KOPT-K1 (cell line): ENCODE measurements around the gene TMEM120B.

Experiments used
- H3K27ac ChIP-seq: fragments of 200-600 bp; sonication (generic); 2 replicates; pipeline ENCODE4 v1.5.1; 2016; ENCODE audit warnings: antibody characterized with exemption, mild to moderate bottlenecking, low read depth, low read length; ENCODE audit not compliant: poor library complexity, severe bottlenecking
- H3K36me3 ChIP-seq: fragments of 200-600 bp; sonication (generic); 2 replicates; pipeline ENCODE4 v1.5.1; 2017; ENCODE audit warnings: antibody characterized with exemption, mild to moderate bottlenecking, low read length, moderate library complexity; ENCODE audit not compliant: insufficient read depth
- H3K9me3 ChIP-seq: fragments of 200-600 bp; sonication (generic); 2 replicates; pipeline ENCODE4 v1.5.1; 2017; ENCODE audit warnings: antibody characterized with exemption, low read length, mild to moderate bottlenecking; ENCODE audit not compliant: insufficient read depth, poor library complexity, severe bottlenecking

The TMEM120B gene

GRCh38 chr12:121812320-121812871 is 99.8 kb downstream of the TMEM120B start:
- Histone ChIP-seq H3K9me3 (no peaks in the 10 kb centered on the region), H3K36me3 (peaks cover 87% of the 10 kb centered on the region), H3K27ac (peak overlapping the region; percentile 93)

- peak overlapping the region; percentile 93 for H3K27ac ChIP-seq
- no peaks in the 10 kb centered on the region for H3K9me3 ChIP-seq
- peaks cover 87% of the 10 kb centered on the region for H3K36me3 ChIP-seq
Observed at GRCh38 chr12:121812921-121813896, 100.7 kb downstream of the TMEM120B start.

DNA sequence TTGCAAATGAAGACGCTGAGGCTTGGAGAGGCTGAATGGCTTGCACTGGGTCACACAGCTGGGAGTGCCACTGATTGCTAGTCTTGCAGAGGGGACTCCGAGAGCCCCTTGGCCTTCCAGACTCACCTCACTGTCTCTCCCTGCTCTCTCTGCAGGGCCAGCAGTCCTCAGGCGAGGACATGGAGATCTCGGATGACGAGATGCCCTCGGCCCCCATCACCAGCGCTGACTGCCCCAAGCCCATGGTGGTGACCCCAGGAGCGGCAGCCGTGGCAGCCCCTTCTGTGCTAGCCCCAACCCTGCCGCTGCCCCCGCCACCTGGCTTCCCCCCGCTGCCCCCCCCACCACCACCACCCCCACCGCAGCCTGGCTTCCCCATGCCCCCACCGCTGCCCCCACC is 101.4 kb downstream of the TMEM120B start:
- no peaks in the 10 kb centered on the region for H3K9me3 ChIP-seq
- no peak overlapping the region for H3K27ac ChIP-seq
- peaks cover 85% of the 10 kb centered on the region for H3K36me3 ChIP-seq

DNA sequence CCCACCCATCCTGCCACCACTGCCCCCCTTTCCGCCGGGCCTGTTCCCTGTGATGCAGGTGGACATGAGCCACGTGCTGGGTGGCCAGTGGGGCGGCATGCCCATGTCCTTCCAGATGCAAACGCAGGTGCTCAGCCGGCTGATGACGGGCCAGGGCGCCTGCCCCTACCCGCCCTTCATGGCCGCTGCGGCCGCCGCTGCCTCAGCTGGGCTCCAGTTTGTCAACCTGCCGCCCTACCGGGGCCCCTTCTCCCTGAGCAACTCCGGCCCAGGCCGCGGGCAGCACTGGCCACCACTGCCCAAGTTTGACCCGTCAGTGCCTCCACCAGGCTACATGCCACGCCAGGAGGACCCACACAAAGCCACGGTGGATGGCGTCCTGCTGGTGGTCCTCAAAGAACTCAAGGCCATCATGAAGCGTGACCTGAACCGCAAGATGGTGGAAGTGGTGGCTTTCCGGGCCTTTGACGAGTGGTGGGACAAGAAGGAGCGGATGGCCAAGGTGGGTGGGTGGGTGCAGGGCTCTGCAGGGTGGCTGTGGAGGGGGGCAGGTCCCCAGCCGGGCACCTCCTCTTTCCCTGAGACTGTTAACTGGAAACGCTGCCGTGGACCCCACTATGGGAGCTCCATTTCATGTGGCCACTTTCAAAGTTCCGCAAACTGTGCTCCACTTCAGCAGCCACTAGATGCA is 102.0 kb downstream of the TMEM120B start:
- Histone ChIP-seq H3K27ac (no peak overlapping the region), H3K9me3 (no peaks in the 10 kb centered on the region), H3K36me3 (peaks cover 85% of the 10 kb centered on the region)

GRCh38 chr12:121815263-121815662 is 102.7 kb downstream of the TMEM120B start:
- Histone ChIP-seq H3K36me3 (peaks cover 85% of the 10 kb centered on the region), H3K27ac (no peak overlapping the region), H3K9me3 (no peaks in the 10 kb centered on the region)

DNA sequence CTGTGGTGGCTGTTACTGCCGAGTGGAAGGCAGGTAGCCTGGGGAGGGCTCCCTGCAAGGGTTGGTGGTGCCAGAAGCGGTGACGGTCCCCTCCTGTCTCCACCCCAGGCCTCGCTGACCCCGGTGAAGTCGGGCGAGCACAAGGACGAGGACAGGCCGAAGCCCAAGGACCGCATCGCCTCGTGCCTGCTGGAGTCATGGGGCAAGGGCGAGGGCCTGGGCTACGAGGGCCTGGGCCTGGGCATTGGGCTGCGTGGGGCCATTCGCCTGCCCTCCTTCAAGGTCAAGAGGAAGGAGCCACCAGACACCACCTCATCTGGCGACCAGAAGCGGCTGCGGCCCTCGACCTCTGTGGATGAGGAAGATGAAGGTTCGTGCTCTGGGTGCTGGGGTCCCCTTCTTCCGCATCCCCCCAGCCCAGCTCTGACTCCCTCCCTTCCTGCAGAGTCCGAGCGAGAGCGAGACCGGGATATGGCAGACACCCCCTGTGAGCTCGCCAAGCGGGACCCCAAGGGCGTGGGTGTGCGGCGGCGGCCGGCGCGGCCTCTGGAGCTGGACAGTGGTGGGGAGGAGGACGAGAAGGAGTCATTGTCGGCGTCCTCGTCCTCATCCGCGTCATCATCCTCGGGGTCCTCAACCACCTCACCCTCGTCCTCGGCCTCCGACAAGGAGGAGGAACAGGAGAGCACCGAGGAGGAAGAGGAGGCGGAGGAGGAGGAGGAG is 104.5 kb downstream of the TMEM120B start:
- Histone ChIP-seq H3K36me3 (peaks cover 93% of the 10 kb centered on the region), H3K9me3 (no peaks in the 10 kb centered on the region), H3K27ac (no peak overlapping the region)

GRCh38 chr12:121817648-121818043 is 105.1 kb downstream of the TMEM120B start:
- Histone ChIP-seq H3K36me3 (peaks cover 96% of the 10 kb centered on the region), H3K27ac (no peak overlapping the region), H3K9me3 (no peaks in the 10 kb centered on the region)

- no peaks in the 10 kb centered on the region for H3K9me3 ChIP-seq
- H3K27ac ChIP-seq: no peak overlapping the region
- H3K36me3 ChIP-seq: peaks cover 97% of the 10 kb centered on the region
Observed at GRCh38 chr12:121819212-121819949, 106.8 kb downstream of the TMEM120B start.

DNA sequence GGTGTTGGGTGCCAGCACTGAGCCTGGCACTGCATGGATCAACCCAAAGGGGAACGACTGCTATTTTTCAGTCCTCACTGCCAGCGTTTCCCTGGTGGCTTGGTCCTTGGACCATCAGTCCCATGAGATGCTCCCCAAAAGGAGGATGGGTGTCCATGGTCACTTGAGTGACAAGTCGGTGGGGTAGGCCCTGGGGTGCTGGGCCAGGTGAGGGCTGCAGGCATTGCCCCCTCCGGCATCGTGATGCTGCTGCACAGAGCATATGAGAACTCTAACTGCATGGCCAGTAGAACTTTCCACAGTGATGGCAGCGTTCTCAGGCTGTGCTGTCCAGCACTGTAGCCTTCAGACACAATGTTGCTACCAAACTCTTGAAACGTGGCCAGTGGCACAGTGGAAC is 107.5 kb downstream of the TMEM120B start:
- H3K27ac ChIP-seq: no peak overlapping the region
- H3K36me3 ChIP-seq: peaks cover 97% of the 10 kb centered on the region
- no peaks in the 10 kb centered on the region for H3K9me3 ChIP-seq

DNA sequence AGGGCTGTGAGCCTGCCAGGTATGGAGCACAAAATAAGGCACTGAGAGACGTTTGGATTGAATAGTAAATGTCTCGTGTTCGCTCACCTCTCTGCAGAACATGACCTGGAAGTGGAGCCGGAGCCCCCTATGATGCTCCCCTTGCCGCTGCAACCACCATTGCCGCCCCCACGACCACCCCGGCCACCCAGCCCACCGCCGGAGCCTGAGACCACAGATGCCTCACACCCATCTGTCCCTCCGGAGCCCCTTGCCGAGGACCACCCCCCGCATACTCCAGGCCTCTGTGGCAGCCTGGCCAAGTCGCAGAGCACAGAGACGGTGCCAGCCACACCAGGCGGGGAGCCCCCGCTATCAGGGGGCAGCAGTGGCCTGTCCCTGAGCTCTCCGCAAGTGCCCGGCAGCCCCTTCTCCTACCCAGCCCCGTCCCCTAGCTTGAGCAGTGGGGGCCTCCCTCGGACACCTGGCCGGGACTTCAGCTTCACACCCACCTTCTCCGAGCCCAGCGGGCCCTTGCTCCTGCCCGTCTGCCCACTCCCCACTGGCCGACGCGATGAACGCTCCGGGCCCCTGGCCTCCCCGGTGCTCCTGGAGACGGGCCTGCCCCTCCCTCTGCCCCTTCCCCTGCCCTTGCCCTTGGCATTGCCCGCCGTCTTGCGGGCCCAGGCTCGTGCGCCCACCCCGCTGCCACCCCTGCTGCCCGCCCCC is 110.0 kb downstream of the TMEM120B start:
- Histone ChIP-seq H3K9me3 (no peaks in the 10 kb centered on the region), H3K27ac (no peak overlapping the region), H3K36me3 (peaks cover 97% of the 10 kb centered on the region)

DNA sequence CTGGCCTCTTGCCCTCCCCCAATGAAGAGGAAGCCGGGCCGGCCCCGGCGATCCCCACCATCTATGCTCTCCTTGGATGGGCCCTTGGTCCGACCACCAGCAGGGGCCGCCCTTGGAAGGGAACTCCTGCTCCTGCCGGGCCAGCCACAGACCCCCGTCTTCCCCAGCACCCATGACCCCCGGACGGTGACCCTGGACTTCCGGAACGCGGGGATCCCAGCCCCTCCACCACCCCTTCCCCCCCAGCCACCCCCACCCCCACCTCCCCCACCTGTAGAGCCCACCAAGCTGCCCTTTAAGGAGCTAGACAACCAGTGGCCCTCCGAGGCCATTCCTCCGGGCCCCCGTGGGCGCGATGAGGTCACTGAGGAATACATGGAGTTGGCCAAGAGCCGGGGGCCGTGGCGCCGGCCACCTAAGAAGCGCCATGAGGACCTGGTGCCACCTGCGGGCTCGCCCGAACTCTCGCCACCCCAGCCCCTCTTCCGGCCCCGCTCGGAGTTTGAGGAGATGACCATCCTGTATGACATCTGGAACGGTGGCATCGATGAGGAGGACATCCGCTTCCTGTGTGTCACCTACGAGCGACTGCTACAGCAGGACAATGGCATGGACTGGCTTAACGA is 110.7 kb downstream of the TMEM120B start:
- no peaks in the 10 kb centered on the region for H3K9me3 ChIP-seq
- no peak overlapping the region for H3K27ac ChIP-seq
- peaks cover 97% of the 10 kb centered on the region for H3K36me3 ChIP-seq

DNA sequence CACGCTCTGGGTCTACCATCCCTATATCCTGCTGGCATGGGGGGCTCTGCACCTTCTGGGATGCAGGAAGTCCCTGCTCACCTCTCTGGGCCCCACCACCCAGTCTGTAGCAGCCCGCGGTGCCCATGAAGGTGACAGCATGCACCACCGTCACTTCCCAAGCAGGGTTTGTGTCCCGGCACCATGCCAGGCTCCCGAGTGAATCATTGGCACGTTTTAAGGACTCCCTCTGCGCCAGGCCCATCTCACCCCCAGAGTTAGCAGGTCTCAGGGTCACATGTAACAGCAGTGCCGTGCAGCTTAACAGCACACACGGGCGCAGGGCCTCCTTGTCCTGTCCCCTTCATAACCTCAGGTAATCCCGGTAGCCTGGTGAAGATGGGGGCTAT is 111.2 kb downstream of the TMEM120B start:
- Histone ChIP-seq H3K27ac (no peak overlapping the region), H3K36me3 (peaks cover 99% of the 10 kb centered on the region), H3K9me3 (no peaks in the 10 kb centered on the region)

DNA sequence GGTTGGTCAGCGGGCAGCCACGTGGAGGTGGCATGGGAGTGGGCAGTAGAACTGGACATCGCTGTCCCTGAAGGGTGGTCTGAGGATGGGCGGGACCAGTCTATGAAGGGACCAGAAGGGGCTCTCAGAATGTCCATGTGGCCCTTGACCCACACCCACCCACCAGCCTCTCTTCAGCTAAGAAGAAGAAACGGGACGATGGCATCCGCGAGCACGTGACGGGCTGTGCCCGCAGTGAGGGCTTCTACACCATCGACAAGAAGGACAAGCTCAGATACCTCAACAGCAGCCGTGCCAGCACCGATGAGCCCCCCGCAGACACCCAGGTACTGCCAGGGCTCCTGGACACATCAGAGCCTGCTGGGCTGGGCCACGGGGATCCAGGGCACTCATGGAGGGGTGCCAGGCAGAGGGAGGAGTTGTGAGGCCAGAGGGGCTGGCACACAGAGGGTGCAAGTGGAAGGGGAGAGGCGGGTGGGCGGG is 112.5 kb downstream of the TMEM120B start:
- no peak overlapping the region for H3K27ac ChIP-seq
- peaks cover 99% of the 10 kb centered on the region for H3K36me3 ChIP-seq
- no peaks in the 10 kb centered on the region for H3K9me3 ChIP-seq
